8988T (cell line): Measurements from ENCODE around the gene TRIM64.
"Not testable (repeated sequence)": the region's sequence is repeated elsewhere in the genome, so short reads cannot be mapped to it uniquely, and the experiment has no call there.

Experiments used
- DNase-seq: peaks from one replicate; pipeline ENCODE4 v3.0.0; 2011

The TRIM64 gene, protein sequence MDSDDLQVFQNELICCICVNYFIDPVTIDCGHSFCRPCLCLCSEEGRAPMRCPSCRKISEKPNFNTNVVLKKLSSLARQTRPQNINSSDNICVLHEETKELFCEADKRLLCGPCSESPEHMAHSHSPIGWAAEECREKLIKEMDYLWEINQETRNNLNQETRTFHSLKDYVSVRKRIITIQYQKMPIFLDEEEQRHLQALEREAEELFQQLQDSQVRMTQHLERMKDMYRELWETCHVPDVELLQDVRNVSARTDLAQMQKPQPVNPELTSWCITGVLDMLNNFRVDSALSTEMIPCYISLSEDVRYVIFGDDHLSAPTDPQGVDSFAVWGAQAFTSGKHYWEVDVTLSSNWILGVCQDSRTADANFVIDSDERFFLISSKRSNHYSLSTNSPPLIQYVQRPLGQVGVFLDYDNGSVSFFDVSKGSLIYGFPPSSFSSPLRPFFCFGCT

DNA sequence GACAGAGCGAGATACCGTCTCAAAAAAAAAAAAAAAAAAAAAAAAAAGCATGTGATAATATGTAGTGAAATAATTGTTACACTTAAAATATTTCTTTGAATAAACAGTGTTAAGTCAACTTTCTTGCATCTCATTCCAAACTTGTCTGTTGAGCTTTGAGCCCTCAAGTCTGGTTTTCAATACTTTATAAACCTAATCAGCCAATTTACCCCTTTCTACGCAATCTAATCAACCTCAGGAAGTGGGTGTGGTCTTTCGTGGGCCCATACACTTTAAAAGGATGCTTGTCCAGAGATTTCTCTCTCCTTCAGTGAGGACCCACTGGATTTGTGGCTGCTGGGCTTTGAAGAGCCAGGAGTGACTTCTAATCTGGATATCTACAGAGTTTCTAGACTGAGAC is at the start of gene TRIM64:
TRIM64 (plus strand) TSS at position 301 of the 400 bp plus-strand sequence. CDS start 2,467 bp downstream, outside the sequence.
- not testable (repeated sequence) for DNase-seq

DNA sequence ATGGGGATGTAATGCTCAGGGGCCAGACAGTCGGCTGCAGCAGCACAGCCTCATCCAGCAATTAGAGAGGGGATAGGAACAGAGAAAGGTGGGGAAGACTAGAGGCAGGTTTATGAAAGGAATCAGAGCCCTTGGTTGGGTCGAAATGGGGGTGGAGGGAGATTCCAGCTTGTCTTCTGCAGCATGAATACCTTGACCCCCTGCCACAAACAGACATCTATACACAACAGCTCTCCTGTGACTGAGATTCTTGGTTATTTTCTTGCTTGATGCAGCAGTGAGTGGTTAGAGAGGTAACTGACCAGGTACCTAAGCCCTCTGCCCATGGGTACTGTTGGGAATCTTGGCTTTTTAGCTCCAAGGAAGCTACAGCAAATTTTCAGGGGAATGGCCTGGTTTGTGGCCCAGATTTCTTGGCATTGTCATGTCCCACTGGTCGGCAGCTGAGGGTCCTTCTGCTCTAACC is 43.6 kb upstream of the TRIM64 start, which contains the start of gene TRIM49D1:
TRIM49D1 (minus strand) TSS at position 51 of the 466 bp plus-strand sequence. CDS start 4,535 bp downstream, outside the sequence.
- no peak for DNase-seq

DNA sequence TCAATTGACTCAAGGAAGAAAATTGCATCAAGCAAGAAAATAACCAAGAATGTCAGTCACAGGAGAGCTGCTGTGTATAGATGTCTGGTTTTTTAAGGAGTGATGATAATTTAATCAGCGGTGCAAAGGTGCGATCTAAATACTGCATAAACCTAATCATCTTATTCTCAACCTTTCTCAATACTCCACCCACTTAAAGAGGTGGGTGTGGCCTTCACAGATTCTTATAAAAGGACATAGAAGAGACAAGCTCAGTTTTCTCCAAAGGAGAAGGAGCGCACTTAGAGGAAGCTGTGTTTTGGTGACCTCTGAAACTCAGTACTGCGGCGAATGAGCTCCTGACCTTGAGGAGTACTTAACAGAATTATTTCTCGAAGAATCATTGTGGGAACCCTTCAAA is 42.1 kb upstream of the TRIM64 start, which contains the start of gene TRIM49D2:
TRIM49D2 (plus strand) TSS at position 301 of the 400 bp plus-strand sequence. CDS start 2,698 bp downstream, outside the sequence.
- not testable (repeated sequence) for DNase-seq

DNA sequence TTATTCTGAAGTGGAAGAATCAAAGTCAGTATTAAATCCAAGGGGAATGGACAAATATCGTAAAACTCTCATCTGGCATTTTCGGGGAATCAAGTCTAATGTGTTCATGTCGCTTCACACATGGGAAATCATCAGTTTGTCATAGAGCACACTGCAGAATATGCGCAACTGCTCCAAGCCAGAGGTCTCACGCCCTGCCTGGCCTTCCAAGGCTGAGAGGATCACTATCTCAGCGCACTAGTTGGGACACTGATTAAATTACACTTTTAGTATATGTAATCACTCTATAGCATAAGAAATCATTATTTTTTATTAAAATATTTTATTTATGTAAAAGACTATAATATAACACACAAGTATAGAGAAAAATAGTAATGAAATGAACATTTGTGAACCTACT is 5.0 kb upstream of the TRIM64 start:
- DNase-seq = not testable (repeated sequence)
